GM19452 (cell line): Measurements from ENCODE around the gene IFT122.
A peak's percentile ranks its signal among the peaks of the same experiment; 100 is the strongest.
"Not testable (repeated sequence)": the region's sequence is repeated elsewhere in the genome, so short reads cannot be mapped to it uniquely, and the experiment has no call there.

Experiments
- ATAC-seq: cut with Tn5 transposase; IDR thresholded peaks from one replicate; pipeline ENCODE4 v1.9.1; 2021; ENCODE audit not compliant: unreplicated experiment

Gene IFT122

GRCh38 chr3:129473067-129473768 lies 33.2 kb downstream of the IFT122 start:
- ATAC-seq: no peak

GRCh38 chr3:129473769-129474152 lies 33.7 kb downstream of the IFT122 start:
- ATAC-seq: no peak

- no peak for ATAC-seq
Observed at GRCh38 chr3:129474984-129475804, 35.2 kb downstream of the IFT122 start.

- ATAC-seq: no peak
Observed at GRCh38 chr3:129475863-129476262, 35.8 kb downstream of the IFT122 start.

GRCh38 chr3:129476586-129476985 lies 36.6 kb downstream of the IFT122 start:
- ATAC-seq: no peak

GRCh38 chr3:129481225-129481765 lies 41.3 kb downstream of the IFT122 start:
- ATAC-seq: not testable (repeated sequence)

GRCh38 chr3:129481766-129482332 lies 41.8 kb downstream of the IFT122 start:
- no peak for ATAC-seq

- ATAC-seq: no peak
Observed at GRCh38 chr3:129482721-129483120, 42.7 kb downstream of the IFT122 start.

GRCh38 chr3:129483870-129484269 lies 43.8 kb downstream of the IFT122 start:
- ATAC-seq: no peak

GRCh38 chr3:129485146-129485545 lies 45.1 kb downstream of the IFT122 start:
- not testable (repeated sequence) for ATAC-seq

GRCh38 chr3:129485721-129486663 lies 46.0 kb downstream of the IFT122 start:
- no peak for ATAC-seq

- ATAC-seq: no peak
Observed at GRCh38 chr3:129486664-129487035, 46.6 kb downstream of the IFT122 start.

- ATAC-seq: no peak
Observed at GRCh38 chr3:129487183-129487867, 47.3 kb downstream of the IFT122 start.

- not testable (repeated sequence) for ATAC-seq
Observed at GRCh38 chr3:129487868-129488335, 47.9 kb downstream of the IFT122 start.

GRCh38 chr3:129489258-129489657 lies 49.2 kb downstream of the IFT122 start:
- ATAC-seq: not testable (repeated sequence)

- ATAC-seq: peak; percentile 60
Observed at GRCh38 chr3:129490273-129490675, 50.2 kb downstream of the IFT122 start.

- not testable (repeated sequence) for ATAC-seq
Observed at GRCh38 chr3:129491077-129491476, 51.1 kb downstream of the IFT122 start.

- no peak for ATAC-seq
Observed at GRCh38 chr3:129491794-129492193, 51.8 kb downstream of the IFT122 start.

- ATAC-seq: no peak
Observed at GRCh38 chr3:129492691-129493090, 52.7 kb downstream of the IFT122 start.

GRCh38 chr3:129493206-129493605 lies 53.2 kb downstream of the IFT122 start:
- no peak for ATAC-seq
